Thyroid gland (tissue), 4 donors: ENCODE data around the gene STYK1. TPM values are rescaled to one million over a fixed set of nuclear protein-coding genes. Genes with fewer than 3 reads are reported as not detected.

Experiments used
- DNase-seq, 2 donors: peaks; one replicate each; pipeline ENCODE4 v3.0.0-alpha.2; 2019
- H3K27ac ChIP-seq, 3 donors: fragments of 200-600 bp; sonication (generic); 1 replicate in 2 of 3; 2 replicates in 1 of 3; pipeline ENCODE4 v1.5.1; 2016 to 2019; ENCODE audit warnings: mild to moderate bottlenecking in 1 of 3, moderate library complexity in 1 of 3
- H3K27me3 ChIP-seq: fragments of 200-600 bp; sonication (generic); one replicate; pipeline ENCODE4 v1.5.1; 2019
- H3K36me3 ChIP-seq, 2 donors: fragments of 200-600 bp; sonication (generic); one replicate each; pipeline ENCODE4 v1.5.1; 2016 to 2019
- H3K4me1 ChIP-seq, 2 donors: fragments of 200-600 bp; sonication (generic); one replicate each; pipeline ENCODE4 v1.5.1; 2017 to 2019
- H3K4me3 ChIP-seq, 3 donors: fragments of 200-600 bp; sonication (generic); replicated peaks in 1 of 3; 1 replicate in 2 of 3; 2 replicates in 1 of 3; pipeline ENCODE4 v1.5.1; 2016; ENCODE audit warnings: mild to moderate bottlenecking in 1 of 3
- H3K9me3 ChIP-seq: fragments of 200-600 bp; sonication (generic); one replicate; pipeline ENCODE4 v1.5.1; 2017
- CTCF ChIP-seq, 6 experiments: fragments of 200-600 bp in 3 of 6; fragments of 450-650 bp in 3 of 6; sonication (generic) in 3 of 6; IDR thresholded peaks; one replicate each; pipeline ENCODE4 v1.5.1; 2016 to 2019; ENCODE audit warnings: antibody characterized with exemption in 6 of 6, mild to moderate bottlenecking in 2 of 6, inconsistent platforms in 1 of 6, moderate library complexity in 1 of 6
- POLR2A ChIP-seq, 2 donors: fragments of 450-650 bp; IDR thresholded peaks; one replicate each; pipeline ENCODE4 v1.6.1; 2017; ENCODE audit warnings: antibody characterized with exemption in 2 of 2, mild to moderate bottlenecking in 2 of 2, moderate library complexity in 1 of 2
- WGBS, 2 donors: methylation state at CpG; one replicate each; pipeline ENCODE4 v1.1.5; 2017; 5-methylcytosine and 5-hydroxymethylcytosine counted together
- intact Hi-C: fragments of 100-400 bp; cut with DNase I; formaldehyde crosslinking; loops from one replicate; pipeline ENCODE4 v1.15.1; 2023
- total RNA-seq, 4 donors: library from RNA; depleted of rRNA; stranded (reverse); fragments of >200 nt; gene quantifications; one replicate each; pipeline ENCODE4 v1.2.3, GENCODE V29; 2016

Gene STYK1
- total RNA-seq, 4 donors from 2014 or later = 0.40 TPM; not detected in 3

- H3K9me3 ChIP-seq = no peaks in the 10 kb centered on the region
- H3K36me3 ChIP-seq = no peaks in the 10 kb centered on the region
- DNase-seq = no peak
- no peaks in the 10 kb centered on the region for H3K4me1 ChIP-seq
- no peak overlapping the region for H3K4me3 ChIP-seq
- no peak overlapping the region for H3K27ac ChIP-seq
- TF ChIP-seq CTCF (IDR thresholded peaks at IDR 0.05) = no peak
- no peak for TF ChIP-seq POLR2A (IDR thresholded peaks at IDR 0.05)
- 95 to 98% methylated on average over 2 of the region's 2 CpGs for WGBS, 2 donors
- H3K27me3 ChIP-seq = no peaks in the 10 kb centered on the region
- intact Hi-C loops = no loop called here
Measured at GRCh38 chr12:10690906-10691305, 17.1 kb upstream of the STYK1 start.

DNA sequence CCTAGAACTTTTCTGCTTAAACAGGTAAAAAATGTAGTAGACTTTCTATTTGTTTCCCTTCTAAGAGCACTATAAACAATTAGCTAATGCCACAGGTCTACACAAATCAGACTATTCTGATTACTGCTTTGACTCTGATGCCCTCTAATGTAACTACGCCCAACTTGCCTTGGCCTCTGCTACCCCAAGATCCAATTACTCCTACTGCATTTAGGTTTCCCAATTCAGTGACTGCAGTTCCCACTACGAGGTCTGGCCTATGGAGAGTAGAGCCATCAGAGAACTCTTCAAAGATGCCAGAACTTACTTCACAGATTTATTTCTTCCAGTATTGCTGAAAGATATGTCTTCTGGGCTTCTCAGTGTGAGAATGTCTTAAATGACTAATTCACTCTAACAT lies 15.3 kb upstream of the STYK1 start:
- 76 to 83% methylated on average over 2 of the region's 2 CpGs for WGBS, 2 donors
- H3K36me3 ChIP-seq = no peaks in the 10 kb centered on the region
- no peak overlapping the region for H3K27ac ChIP-seq
- no peak for DNase-seq
- TF ChIP-seq CTCF (IDR thresholded peaks at IDR 0.05) (no peak), POLR2A (IDR thresholded peaks at IDR 0.05) (no peak)
- no peaks in the 10 kb centered on the region for H3K27me3 ChIP-seq
- no peak overlapping the region for H3K4me3 ChIP-seq
- H3K9me3 ChIP-seq = no peaks in the 10 kb centered on the region
- H3K4me1 ChIP-seq = no peaks in the 10 kb centered on the region
- intact Hi-C loops = no loop called here

DNA sequence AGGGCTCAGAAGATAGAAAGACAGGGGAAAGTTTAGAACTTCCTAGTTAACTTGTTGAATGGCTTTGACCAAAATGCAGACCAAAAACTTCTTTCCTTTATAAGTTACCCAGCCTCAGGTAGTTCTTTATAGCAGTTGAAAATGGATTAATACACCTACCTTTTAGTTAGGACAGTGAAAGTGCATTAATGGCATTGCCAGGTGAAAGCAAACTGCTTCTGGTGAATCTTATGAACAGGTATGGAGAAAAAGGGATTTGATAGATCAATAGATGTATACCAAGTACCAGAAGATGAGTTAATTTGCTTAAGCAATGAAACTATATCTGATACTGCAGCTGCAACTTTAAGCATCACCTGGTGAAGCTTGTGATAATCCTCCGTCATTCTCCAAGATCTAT lies 14.2 kb upstream of the STYK1 start:
- intact Hi-C loops = no loop called here
- no peak overlapping the region for H3K27ac ChIP-seq

GRCh38 chr12:10672231-10672868 lies 1.5 kb downstream of the STYK1 start:
- H3K4me3 ChIP-seq = no peak overlapping the region
- no peak for DNase-seq
- TF ChIP-seq CTCF (IDR thresholded peaks at IDR 0.05) (no peak), POLR2A (IDR thresholded peaks at IDR 0.05) (no peak)
- no peaks in the 10 kb centered on the region for H3K9me3 ChIP-seq
- no peaks in the 10 kb centered on the region for H3K36me3 ChIP-seq
- intact Hi-C loops = no loop called here
- no peaks in the 10 kb centered on the region for H3K27me3 ChIP-seq
- H3K27ac ChIP-seq = no peak overlapping the region
- WGBS, 2 donors = 84 to 89% methylated on average over 15 of the region's 15 CpGs
- peaks cover 7 to 9% of the 10 kb centered on the region in 2 donors for H3K4me1 ChIP-seq

More for the DNA sequence above, 14.2 kb upstream of the STYK1 start:
- no peak overlapping the region for H3K4me3 ChIP-seq
- no peak for DNase-seq
- no peaks in the 10 kb centered on the region for H3K27me3 ChIP-seq
- TF ChIP-seq POLR2A (IDR thresholded peaks at IDR 0.05) (no peak), CTCF (IDR thresholded peaks at IDR 0.05) (no peak)
- no peaks in the 10 kb centered on the region for H3K4me1 ChIP-seq
- 90 to 93% methylated on average over 1 of the region's 1 CpG for WGBS, 2 donors
- H3K36me3 ChIP-seq = no peaks in the 10 kb centered on the region
- no peaks in the 10 kb centered on the region for H3K9me3 ChIP-seq

DNA sequence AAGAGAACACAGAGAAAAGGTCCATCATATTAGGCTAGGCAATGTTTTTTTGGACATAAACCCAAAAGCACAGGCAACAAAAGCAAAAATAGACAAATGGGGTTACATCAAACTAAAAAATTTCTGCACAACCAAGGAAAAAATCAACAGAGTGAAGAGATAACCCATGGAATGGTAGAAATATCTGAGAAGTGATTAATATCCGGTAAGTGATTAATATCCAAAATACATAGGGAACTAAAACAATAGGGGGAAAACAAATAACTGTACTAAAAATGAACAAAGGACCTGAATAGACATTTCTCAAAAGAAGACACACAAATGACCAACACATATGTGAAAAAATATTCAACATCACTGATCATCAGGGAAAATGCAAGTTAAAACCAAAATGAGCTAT lies 4.3 kb downstream of the STYK1 start:
- H3K36me3 ChIP-seq = no peaks in the 10 kb centered on the region
- no peak for TF ChIP-seq CTCF (IDR thresholded peaks at IDR 0.05)
- no peak for TF ChIP-seq POLR2A (IDR thresholded peaks at IDR 0.05)
- H3K4me1 ChIP-seq = peaks cover 7 to 9% of the 10 kb centered on the region in 2 donors
- WGBS, 2 donors = 93 to 98% methylated on average over 1 of the region's 1 CpG
- H3K9me3 ChIP-seq = no peaks in the 10 kb centered on the region
- intact Hi-C loops = no loop called here
- DNase-seq = no peak
- no peak overlapping the region for H3K4me3 ChIP-seq
- H3K27me3 ChIP-seq = no peaks in the 10 kb centered on the region
- H3K27ac ChIP-seq = no peak overlapping the region
